K562 (cell line): ENCODE data around the gene C3AR1. TPM values are rescaled to one million over a fixed set of nuclear protein-coding genes. Genes with fewer than 3 reads are reported as not detected.

Experiments used
- BMI1 ChIP-seq: fragments of 150-350 bp; IDR thresholded peaks from 2 replicates; pipeline ENCODE4 v1.6.1; 2014; ENCODE audit warnings: low read length
- CHD1 ChIP-seq: fragments of 200-600 bp; sonication (generic); IDR thresholded peaks from one replicate; pipeline ENCODE4 v1.6.1; 2012; ENCODE audit warnings: mild to moderate bottlenecking, moderate library complexity, low read length, inconsistent platforms
- CREB1 ChIP-seq, 2 experiments: sonication (generic) in 1 of 2; formaldehyde crosslinking in 1 of 2; IDR thresholded peaks; 2 replicates each; pipeline versions ENCODE4 v1.6.1 to v1.8.0; 2012 to 2022; ENCODE audit warnings: inconsistent platforms in 1 of 2, mild to moderate bottlenecking in 1 of 2, missing genetic modification reagents in 1 of 2, moderate library complexity in 1 of 2
- EGR1 ChIP-seq: fragments of 450-650 bp; conservative IDR thresholded peaks from 2 replicates; pipeline ENCODE4 v1.6.1; 2017; ENCODE audit warnings: mild to moderate bottlenecking
- EP400 ChIP-seq: fragments of 450-650 bp; IDR thresholded peaks from 2 replicates; pipeline ENCODE4 v1.6.1; 2017; ENCODE audit warnings: antibody characterized with exemption, mild to moderate bottlenecking, moderate library complexity
- JUND ChIP-seq, 2 experiments: IDR thresholded peaks; 2 replicates in 1 of 2; 3 replicates in 1 of 2; pipeline ENCODE4 v1.6.1; 2011; ENCODE audit warnings: borderline replicate concordance in 2 of 2, low read depth in 2 of 2, low read length in 2 of 2, improper control_type of control experiment in 1 of 2, missing biosample characterization in 1 of 2, missing genetic modification characterization in 1 of 2, missing genetic modification reagents in 1 of 2
- MYC ChIP-seq, 2 experiments: fragments of 250-450 bp in 1 of 2; sonication (Bioruptor Pico) in 1 of 2; IDR thresholded peaks; 2 replicates each; pipeline versions ENCODE4 v1.5.1 to v1.6.1; 2012 to 2021; ENCODE audit warnings: low read depth in 2 of 2, borderline replicate concordance in 1 of 2, improper control_type of control experiment in 1 of 2, low read length in 1 of 2, mild to moderate bottlenecking in 1 of 2, moderate library complexity in 1 of 2
- NR3C1 ChIP-seq: sonication (generic); formaldehyde crosslinking; IDR thresholded peaks from 2 replicates; pipeline ENCODE4 v1.8.1; 2022; ENCODE audit warnings: missing genetic modification reagents
- NRF1 ChIP-seq, 2 experiments: fragments of 450-650 bp; IDR thresholded peaks in 1 of 2; conservative IDR thresholded peaks in 1 of 2; 2 replicates each; pipeline ENCODE4 v1.6.1; 2014; ENCODE audit warnings: mild to moderate bottlenecking in 2 of 2
- PCBP1 ChIP-seq: fragments of 200-400 bp; formaldehyde crosslinking; IDR thresholded peaks from 2 replicates; pipeline ENCODE4 v1.6.1; 2018; ENCODE audit warnings: mild to moderate bottlenecking, low read depth, low read length; ENCODE audit not compliant: poor library complexity, severe bottlenecking
- POLR2A ChIP-seq: fragments of 450-650 bp; conservative IDR thresholded peaks from 2 replicates; pipeline ENCODE4 v1.6.1; 2016
- POLR2AphosphoS5 ChIP-seq: IDR thresholded peaks from 2 replicates; pipeline ENCODE4 v1.6.1; 2011; ENCODE audit warnings: mild to moderate bottlenecking, low read depth, low read length, moderate library complexity; ENCODE audit not compliant: control insufficient read depth, insufficient read depth
- POLR2G ChIP-seq: fragments of 200-400 bp; formaldehyde crosslinking; IDR thresholded peaks from 2 replicates; pipeline ENCODE4 v1.6.1; 2017; ENCODE audit warnings: low read depth, mild to moderate bottlenecking, antibody characterized with exemption, low read length, moderate library complexity
- SMAD4 ChIP-seq: fragments of 250-450 bp; sonication (Bioruptor Pico); conservative IDR thresholded peaks from 2 replicates; pipeline ENCODE4 v1.8.0; 2021; ENCODE audit warnings: inconsistent platforms, mild to moderate bottlenecking, moderate library complexity
- TRIM25 ChIP-seq: fragments of 450-650 bp; IDR thresholded peaks from 2 replicates; pipeline ENCODE4 v1.7.0; 2016; ENCODE audit warnings: borderline replicate concordance
- ZNF232 ChIP-seq: sonication (generic); formaldehyde crosslinking; IDR thresholded peaks from 2 replicates; pipeline ENCODE4 v1.8.0; 2022; ENCODE audit warnings: mild to moderate bottlenecking, missing genetic modification reagents
- polyA plus RNA-seq, 8 experiments: library from polyadenylated mRNA; depleted of rRNA in 4 of 8; stranded (reverse) in 5 of 8; unstranded in 3 of 8; fragments of >200 nt; fragmentation: Nextera tagmentation in 2 of 8; fragmentation: Illumina TruSeq in 1 of 8; extraction: Ambion mirVana in 2 of 8; extraction: Trizol in 1 of 8; gene quantifications; 2 replicates each; pipeline versions ENCODE4 v1.2.1 to v1.2.3, GENCODE V29; 2011 to 2014; ENCODE audit warnings: inconsistent platforms in 1 of 8, missing spikeins in 1 of 8
- total RNA-seq, 7 experiments: library from RNA; depleted of rRNA in 6 of 7; stranded (reverse); fragments of >200 nt in 6 of 7; fragmentation: Illumina TruSeq in 2 of 7; extraction: Trizol in 2 of 7; gene quantifications; 2 replicates each; pipeline versions ENCODE4 v1.2.1 to v1.2.3, GENCODE V29; 2011 to 2021; ENCODE audit warnings: low replicate concordance in 1 of 7
- TF ChIP-seq, protein P1 (sequence below), 2 experiments: fragments of 200-800 bp in 1 of 2; sonication (Bioruptor generic) in 1 of 2; sonication (generic) in 1 of 2; formaldehyde crosslinking in 1 of 2; IDR thresholded peaks in 1 of 2; conservative IDR thresholded peaks in 1 of 2; 2 replicates each; pipeline versions ENCODE4 v1.5.0 to v1.6.1; 2016 to 2020; ENCODE audit warnings: missing compliant biosample characterization in 1 of 2, missing genetic modification characterization in 1 of 2, missing genetic modification reagents in 1 of 2
- TF ChIP-seq, protein P2 (sequence below): sonication (generic); formaldehyde crosslinking; IDR thresholded peaks from 2 replicates; pipeline ENCODE4 v1.8.0; 2022; ENCODE audit warnings: missing genetic modification reagents, mild to moderate bottlenecking, moderate library complexity, borderline replicate concordance
- TF ChIP-seq, protein P3 (sequence below): conservative IDR thresholded peaks from 2 replicates; pipeline ENCODE4 v1.6.1; 2011; ENCODE audit warnings: low read depth, mild to moderate bottlenecking, low read length; ENCODE audit not compliant: control insufficient read depth

C3AR1 gene
- total and polyA plus RNA-seq, 9 of the 15 experiments (the other 6 are each of a cell fraction or from before 2014, with no cell fraction given), result 2.2 to 12.9 (median 5.3) TPM

DNA sequence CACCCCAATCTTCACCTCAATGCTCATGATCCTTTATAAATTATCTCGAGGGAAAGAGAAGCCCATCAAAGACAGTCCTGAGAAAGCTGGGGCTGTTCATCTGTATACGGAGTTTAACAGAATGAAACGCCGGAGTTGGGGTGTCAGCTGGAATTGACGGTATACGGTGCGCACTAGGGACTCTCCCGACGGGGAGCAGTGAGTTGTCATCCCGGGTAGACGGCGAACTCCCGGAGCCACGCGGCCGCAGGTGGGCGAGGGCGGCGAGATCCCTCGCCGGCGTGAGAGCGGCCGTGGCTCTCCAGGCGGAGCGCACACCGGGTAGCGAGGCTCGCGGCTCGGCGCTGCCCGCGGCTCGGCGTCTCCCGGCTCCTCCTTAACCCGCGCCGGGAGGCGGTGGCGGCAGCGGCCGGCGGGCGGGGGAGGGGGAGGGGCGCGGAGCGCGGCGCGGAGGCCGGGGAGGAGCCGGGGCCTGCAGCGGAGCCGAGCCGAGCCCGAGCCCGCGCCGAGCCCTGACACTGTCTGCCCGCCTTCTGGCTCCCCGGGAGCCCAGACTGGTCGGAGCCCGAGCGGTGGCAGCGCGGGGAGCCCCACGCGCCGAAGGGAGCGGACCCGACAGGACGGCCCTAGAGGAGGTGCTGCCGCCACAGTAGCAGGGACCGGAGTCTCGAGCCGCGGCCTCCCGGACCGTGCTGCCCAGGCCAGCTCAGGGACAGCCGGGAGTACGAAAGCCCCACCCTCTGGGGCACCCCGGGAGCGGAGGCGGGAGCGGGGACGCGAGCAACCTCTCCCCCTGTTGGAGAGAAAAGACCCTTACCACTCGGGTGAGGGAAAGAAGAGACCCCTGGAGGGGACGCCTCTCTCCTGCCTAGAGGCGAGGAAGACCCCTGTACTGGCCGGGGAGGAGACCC is 33.7 kb downstream of the C3AR1 start, which contains the start of gene FOXJ2 (continued):
- TF ChIP-seq, protein P1, sequence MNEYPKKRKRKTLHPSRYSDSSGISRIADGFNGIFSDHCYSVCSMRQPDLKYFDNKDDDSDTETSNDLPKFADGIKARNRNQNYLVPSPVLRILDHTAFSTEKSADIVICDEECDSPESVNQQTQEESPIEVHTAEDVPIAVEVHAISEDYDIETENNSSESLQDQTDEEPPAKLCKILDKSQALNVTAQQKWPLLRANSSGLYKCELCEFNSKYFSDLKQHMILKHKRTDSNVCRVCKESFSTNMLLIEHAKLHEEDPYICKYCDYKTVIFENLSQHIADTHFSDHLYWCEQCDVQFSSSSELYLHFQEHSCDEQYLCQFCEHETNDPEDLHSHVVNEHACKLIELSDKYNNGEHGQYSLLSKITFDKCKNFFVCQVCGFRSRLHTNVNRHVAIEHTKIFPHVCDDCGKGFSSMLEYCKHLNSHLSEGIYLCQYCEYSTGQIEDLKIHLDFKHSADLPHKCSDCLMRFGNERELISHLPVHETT (CRISPR knock-in tag; conservative IDR thresholded peaks at IDR 0.05 in 1 of 2, IDR thresholded peaks at IDR 0.05 in 1 of 2), result peak in 1 of 2 experiments; percentile 77; a peak in 1 of 4 replicates
- no peak for TF ChIP-seq TRIM25
- peak; percentile 39 for TF ChIP-seq EP400
- TF ChIP-seq ZNF232, result no peak
- 0 out of 2 replicates have a peak, but pooled peaks have one; percentile 18 for TF ChIP-seq POLR2AphosphoS5
- 0 out of 2 replicates have a peak, but pooled peaks have one; percentile 10 for TF ChIP-seq SMAD4
- TF ChIP-seq BMI1, result no peak
- TF ChIP-seq PCBP1, result peak; percentile 61
- TF ChIP-seq POLR2A, result peak; percentile 65; the same call in 1 of the 2 replicates
- no peak for TF ChIP-seq CREB1 (IDR thresholded peaks at IDR 0.05)
- no peak for TF ChIP-seq CREB1 (CRISPR knock-in tag; IDR thresholded peaks at IDR 0.05)
- TF ChIP-seq NR3C1 (CRISPR knock-in tag), result 0 out of 2 replicates have a peak, but pooled peaks have one; percentile 42
- peak; percentile 52 for TF ChIP-seq EGR1
- TF ChIP-seq, protein P2, sequence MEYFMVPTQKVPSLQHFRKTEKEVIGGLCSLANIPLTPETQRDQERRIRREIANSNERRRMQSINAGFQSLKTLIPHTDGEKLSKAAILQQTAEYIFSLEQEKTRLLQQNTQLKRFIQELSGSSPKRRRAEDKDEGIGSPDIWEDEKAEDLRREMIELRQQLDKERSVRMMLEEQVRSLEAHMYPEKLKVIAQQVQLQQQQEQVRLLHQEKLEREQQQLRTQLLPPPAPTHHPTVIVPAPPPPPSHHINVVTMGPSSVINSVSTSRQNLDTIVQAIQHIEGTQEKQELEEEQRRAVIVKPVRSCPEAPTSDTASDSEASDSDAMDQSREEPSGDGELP (CRISPR knock-in tag), result peak; percentile 51; the same call in 1 of the 2 replicates
- TF ChIP-seq NRF1 (conservative IDR thresholded peaks at IDR 0.05 in 1 of 2, IDR thresholded peaks at IDR 0.05 in 1 of 2), result peak in 1 of 2 experiments; percentile 43; a peak in 2 of 4 replicates
- peak; percentile 89 for TF ChIP-seq POLR2G
- TF ChIP-seq MYC (IDR thresholded peaks at IDR 0.05; ENCODE audit: low read depth, low read length), result peak; percentile 34
- TF ChIP-seq MYC (CRISPR knock-in tag; IDR thresholded peaks at IDR 0.05; ENCODE audit: borderline replicate concordance, low read depth), result no peak
- TF ChIP-seq, protein P3, sequence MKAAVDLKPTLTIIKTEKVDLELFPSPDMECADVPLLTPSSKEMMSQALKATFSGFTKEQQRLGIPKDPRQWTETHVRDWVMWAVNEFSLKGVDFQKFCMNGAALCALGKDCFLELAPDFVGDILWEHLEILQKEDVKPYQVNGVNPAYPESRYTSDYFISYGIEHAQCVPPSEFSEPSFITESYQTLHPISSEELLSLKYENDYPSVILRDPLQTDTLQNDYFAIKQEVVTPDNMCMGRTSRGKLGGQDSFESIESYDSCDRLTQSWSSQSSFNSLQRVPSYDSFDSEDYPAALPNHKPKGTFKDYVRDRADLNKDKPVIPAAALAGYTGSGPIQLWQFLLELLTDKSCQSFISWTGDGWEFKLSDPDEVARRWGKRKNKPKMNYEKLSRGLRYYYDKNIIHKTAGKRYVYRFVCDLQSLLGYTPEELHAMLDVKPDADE, result 0 out of 2 replicates have a peak, but pooled peaks have one; percentile 33
- peak; percentile 78 for TF ChIP-seq CHD1
- no peak for TF ChIP-seq JUND (IDR thresholded peaks at IDR 0.05; ENCODE audit: borderline replicate concordance, low read depth, low read length)
- TF ChIP-seq JUND (tag; IDR thresholded peaks at IDR 0.05; ENCODE audit: borderline replicate concordance, low read depth, low read length), result peak; percentile 4; the same call in 1 of the 3 replicates
